ENCODE measurements around the gene TIA1.
"Not testable (repeated sequence)": the region's sequence is repeated elsewhere in the genome, so short reads cannot be mapped to it uniquely, and the experiment has no call there.

Gene TIA1

GRCh38 chr2:70214953-70215549 lies 33.4 kb downstream of the TIA1 start:
- DNase-seq = no peak

DNA sequence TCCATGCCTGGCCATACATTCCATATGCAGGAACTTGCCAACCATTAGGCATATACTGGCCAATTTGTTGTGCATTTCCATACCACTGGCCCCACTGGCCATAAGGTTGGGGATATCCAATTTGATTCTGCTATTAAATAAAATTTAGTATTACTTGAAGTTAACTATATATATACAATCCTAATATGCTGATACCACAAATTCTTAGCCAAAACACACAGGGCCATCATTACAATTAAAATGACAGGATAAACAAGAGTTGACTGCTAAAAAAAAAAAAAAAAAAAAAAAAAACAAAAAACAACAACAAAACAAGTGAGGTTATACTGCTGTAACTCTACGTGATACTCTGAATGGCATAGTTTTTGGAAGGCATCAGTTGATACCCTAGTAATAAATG lies 34.1 kb downstream of the TIA1 start:
- DNase-seq = no peak

DNA sequence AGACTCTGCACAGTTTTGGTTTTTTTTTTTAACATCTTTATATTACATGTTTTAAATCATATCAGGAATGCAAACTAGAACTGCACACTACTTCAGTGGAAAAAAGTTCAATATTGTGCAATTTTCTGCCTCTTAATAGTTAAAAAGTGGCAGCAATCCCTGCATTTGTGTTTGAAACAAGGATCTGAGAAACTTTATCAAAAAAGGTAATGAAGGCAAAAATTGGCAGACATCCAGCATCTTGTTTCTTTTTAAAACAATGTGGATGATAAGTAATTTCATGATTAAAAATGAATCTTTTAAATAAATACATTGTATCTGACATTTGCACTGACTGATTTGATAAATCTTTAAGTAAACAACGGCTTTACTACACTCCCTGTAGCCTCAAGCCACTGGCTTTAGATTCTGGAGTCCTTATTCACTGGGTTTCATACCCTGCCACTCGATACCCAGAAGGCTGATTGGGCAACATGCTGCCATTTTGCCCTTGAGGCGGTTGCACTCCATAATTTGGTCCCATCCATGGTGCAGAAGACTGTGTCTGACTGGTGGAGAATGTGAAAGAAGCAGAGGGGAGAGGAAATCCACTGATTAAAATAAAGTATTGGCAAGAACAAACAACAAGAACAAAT lies 36.0 kb downstream of the TIA1 start:
- DNase-seq = no peak

DNA sequence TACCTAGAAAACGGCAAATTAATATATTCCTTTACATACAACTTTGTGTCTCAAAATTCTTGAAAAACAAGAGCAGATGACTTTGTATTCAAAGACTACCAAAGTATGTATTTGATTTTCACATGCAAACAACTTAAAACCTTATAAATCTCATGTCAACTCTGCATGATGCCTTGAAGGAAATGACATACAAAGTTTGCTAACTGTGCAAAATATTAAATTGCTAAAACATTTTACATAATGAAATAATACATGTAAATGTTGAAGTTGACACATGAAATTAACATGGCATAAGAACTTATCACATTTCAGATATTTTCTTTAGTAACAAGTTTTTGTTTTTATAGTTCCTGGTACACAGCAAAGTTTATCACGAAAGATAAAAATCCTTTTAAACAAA lies 36.8 kb downstream of the TIA1 start:
- DNase-seq = no peak

GRCh38 chr2:70204452-70204851 lies 44.0 kb downstream of the TIA1 start:
- no peak for DNase-seq

- no peak for DNase-seq
Observed at GRCh38 chr2:70203086-70203485, 45.3 kb downstream of the TIA1 start.

GRCh38 chr2:70202236-70202806 lies 46.1 kb downstream of the TIA1 start:
- DNase-seq = no peak

DNA sequence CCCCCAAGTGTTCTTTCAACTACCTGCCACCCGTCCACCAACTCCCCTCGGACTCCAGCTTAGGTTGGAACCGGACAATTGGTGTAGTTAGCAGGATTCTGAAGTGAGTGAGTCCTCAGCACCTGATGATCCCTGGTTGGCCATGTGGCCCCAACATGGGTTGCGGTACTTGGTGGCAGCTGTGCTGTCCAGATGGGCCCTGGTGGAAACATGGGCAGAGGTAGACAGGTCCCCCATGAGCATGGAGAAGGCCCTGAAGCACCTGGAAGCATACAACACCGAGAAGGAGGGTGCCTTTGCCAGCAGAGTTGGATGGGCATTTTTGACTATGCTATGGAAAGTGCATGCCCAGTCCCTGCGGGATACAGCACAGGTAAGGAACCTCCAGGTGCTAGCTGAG lies 46.6 kb downstream of the TIA1 start:
- no peak for DNase-seq

DNA sequence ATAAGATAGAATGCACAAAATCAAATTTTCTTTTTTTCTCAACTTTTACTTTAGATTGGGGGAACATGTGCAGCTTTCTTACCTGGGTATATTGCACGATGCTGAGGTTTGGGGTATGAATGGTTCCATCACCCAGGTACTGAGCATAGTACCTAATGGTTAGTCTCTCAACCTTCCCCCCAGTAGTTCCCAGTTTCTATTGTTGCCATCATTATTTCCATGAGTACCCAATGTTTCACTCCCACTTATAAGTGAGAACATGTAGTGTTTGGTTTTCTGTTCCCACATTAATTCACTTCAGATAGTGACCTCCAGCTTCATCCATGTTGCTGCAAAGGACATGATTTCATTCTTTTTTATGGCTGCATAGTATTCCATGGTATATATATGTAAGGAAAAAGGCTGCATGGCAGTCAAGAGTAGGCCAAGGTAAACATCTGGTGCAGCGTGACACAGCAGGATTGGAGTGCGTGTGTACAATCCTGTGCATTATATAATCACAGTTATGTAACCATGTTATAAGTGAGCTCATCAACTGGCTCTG lies 47.1 kb downstream of the TIA1 start:
- no peak for DNase-seq

DNA sequence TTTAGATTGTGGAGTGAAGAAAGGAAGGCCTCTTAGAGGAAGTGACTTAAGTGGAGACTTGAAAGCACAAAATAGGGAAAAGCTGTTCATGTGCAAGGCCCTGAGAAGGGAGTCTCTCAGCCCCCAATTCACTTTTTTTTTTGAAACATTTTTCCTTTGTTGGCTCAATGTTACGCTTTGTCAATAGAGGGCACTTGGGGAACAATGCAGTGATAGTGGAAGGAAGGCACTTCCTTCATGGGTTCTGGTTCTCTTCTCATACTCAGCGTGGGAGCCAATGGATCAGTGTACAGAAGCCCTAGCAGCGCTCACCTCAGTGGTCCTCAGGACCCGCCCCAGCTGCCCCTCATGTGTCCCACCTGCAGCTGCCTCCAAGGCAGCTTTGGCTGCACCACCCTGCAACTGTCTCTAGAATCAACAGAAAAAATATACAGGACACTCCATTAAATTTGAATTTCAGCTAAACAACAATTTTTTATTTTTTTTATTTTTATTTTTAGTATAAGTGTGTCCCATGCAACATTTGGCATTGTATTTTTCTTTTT lies 49.0 kb downstream of the TIA1 start:
- DNase-seq = no peak

- no peak for DNase-seq
Observed at GRCh38 chr2:70192516-70192915, 55.9 kb downstream of the TIA1 start.

DNA sequence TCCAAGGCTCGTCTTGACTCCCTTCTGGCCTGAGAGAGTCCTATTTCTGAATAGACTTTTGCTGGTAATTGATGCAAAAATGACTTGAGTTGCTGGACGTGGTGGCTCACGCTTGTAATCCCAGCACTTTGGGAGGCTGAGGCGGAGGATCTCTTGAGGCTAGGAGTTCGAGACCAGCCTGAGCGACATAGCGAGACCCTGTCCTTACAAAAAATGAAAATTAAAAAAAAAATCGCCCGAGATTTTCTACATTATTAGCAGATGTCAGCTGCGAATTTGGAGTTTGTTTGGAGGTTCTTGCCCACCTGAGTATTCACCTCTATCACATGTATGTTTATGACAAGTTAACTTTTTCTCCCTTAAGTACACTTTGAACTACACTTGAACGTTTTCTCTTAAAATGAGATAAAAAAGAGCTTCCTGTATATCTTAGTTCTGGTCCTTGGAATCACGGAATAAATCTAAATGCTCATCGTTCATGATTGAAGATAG lies 57.1 kb downstream of the TIA1 start:
- no peak for DNase-seq

DNA sequence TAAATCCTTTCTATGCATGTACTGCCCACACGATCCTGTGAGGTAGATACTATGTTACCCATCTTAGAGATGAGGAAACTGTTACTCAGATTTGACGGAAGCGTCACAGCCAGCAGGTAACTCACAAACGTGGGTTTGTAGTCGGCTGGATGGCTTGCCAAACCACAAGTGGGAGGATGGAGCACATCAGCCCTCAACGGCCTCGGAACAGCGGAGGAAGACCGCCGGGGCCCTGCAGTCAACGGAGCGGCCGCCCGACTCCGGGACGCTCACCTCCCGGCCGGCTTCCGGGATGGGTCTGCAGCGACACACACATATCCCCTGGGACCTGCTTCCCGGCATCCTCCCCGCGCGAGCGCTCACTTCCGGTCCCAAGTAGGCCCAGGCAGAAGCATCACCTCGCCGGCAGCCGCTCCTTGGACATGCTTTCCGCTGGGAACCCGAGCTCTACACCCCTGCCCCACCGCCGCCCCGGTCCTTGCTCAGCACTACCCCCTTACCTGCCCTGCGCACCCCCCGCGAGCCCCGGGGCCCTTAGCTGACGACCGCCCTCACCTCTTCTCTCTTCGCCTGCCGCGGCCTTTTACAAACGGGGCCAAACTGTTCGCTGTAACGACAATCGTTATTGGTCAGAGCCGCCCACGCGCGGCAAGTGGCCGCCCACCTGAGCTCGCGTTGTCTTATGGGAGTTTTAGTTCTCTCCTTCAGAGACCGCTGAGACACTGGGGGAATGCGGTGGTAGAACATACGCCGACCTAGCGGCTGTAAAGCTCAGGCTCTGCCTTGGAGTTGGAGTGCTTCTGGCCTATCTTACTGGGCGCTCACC lies 57.8 kb downstream of the TIA1 start, which contains the start of gene C2orf42:
TSS of gene C2orf42 (minus strand) at position 602 of the 826 bp plus-strand sequence. CDS start 9,034 bp downstream, outside the sequence.
- peak; percentile 99 for DNase-seq

GRCh38 chr2:70188460-70188859 lies 60.0 kb downstream of the TIA1 start:
- DNase-seq = no peak

DNA sequence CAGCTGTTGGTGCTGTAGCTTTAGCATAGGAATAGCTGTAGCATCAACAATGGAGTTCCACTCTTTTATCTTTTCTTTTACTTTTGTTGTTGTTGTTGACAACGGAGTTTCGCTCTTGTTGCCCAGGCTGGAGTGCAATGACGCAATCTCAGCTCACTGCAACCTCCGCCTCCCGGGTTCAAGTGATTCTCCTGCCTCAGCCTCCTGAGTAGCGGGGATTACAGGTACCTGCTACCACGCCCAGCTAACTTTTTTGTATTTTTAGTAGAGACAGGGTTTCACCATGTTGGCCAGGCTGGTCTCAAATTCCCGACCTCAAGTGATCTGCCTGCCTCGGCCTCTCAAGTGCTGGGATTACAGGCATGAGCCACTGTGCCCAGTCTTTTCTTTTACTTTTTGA lies 61.3 kb downstream of the TIA1 start:
- not testable (repeated sequence) for DNase-seq

GRCh38 chr2:70182689-70183088 lies 65.7 kb downstream of the TIA1 start:
- no peak for DNase-seq

- no peak for DNase-seq
Observed at GRCh38 chr2:70181363-70181956, 67.0 kb downstream of the TIA1 start.

DNA sequence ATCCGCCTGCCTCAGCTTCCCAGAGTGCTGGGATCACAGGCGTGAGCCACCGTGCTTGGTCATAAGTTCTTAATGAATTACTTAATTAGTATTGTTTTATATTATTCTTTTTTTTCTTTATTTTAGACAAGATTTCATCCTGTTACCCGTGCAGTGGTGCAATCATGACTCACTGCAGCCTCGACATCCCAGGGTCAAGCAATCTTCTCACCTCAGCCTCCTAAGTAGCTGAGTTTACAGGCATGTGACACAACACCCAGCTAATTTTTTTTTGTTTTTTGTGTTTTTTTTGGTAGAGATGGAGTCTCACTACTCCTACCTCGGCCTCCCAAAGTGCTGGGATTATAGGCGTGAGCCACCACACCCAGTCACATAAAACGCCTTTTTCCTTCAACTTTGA lies 74.9 kb downstream of the TIA1 start:
- no peak for DNase-seq

GRCh38 chr2:70169654-70170245 lies 78.7 kb downstream of the TIA1 start:
- DNase-seq = not testable (repeated sequence)

DNA sequence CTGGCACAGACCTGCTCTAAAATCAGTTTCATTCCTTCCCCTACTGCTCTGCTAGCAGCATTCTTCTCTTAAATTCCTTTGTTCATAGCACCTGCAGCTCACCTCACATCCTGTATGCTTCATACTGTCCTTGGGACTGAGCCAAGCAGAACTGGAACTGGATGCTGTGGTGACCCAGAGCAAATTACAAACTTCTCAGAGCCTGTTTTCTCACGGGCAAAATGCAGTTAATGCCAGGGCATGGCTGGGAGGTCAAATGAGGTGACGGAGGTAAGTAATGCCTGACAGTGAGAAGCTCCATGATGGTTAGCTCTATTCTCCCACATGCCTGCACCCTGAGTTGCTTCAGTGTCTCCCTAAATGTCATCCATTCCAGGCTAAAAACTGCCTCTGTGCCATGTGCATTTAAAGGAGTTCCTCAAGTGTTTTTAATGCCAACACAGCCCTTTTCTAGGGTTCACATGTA lies 87.3 kb downstream of the TIA1 start:
- no peak for DNase-seq

GRCh38 chr2:70160545-70160944 lies 87.9 kb downstream of the TIA1 start:
- DNase-seq = no peak

All from NCI-H82 (cell line).